Adipose tissue (tissue), 3 donors: Measurements from ENCODE around the gene REEP1. TPM values are rescaled to one million over a fixed set of nuclear protein-coding genes. Genes with fewer than 3 reads are reported as not detected.

Source experiments
- H3K27ac ChIP-seq: one replicate; pipeline ENCODE4 v1.5.1; 2013; ENCODE audit warnings: low read depth, low read length
- WGBS, 3 donors: extraction: QIAGEN DNeasy Blood & Tissue Kit; methylation state at CpG; one replicate each; pipeline ENCODE4 v1.1.7; 2013; 5-methylcytosine and 5-hydroxymethylcytosine counted together
- polyA plus RNA-seq, 3 donors: library from polyadenylated mRNA; stranded (reverse); fragments of 200-250 nt; gene quantifications; one replicate each; pipeline ENCODE4 v1.2.3, GENCODE V29; 2013
- donor health status: healthy with polysubstance abuse.
- donor health status: Bipolar disorder and iron deficiency.
- donor health status: healthy.

REEP1 gene
- polyA plus RNA-seq, 3 donors = 1.00 to 2.2 (median 1.1) TPM

- 90 to 95% (median 94%) methylated on average over 2 of the region's 2 CpGs for WGBS, 3 donors
- no peak overlapping the region for H3K27ac ChIP-seq
Measured at GRCh38 chr2:86313341-86313740, 24.1 kb downstream of the REEP1 start.

- H3K27ac ChIP-seq = no peak overlapping the region
- 90 to 96% (median 93%) methylated on average over 4 of the region's 4 CpGs for WGBS, 3 donors
Measured at GRCh38 chr2:86311879-86312278, 25.5 kb downstream of the REEP1 start.

- 82 to 94% (median 90%) methylated on average over 5 of the region's 5 CpGs for WGBS, 3 donors
- H3K27ac ChIP-seq = no peak overlapping the region
Measured at GRCh38 chr2:86309966-86310365, 27.5 kb downstream of the REEP1 start.

- 84 to 94% (median 91%) methylated on average over 10 of the region's 10 CpGs for WGBS, 3 donors
- H3K27ac ChIP-seq = no peak overlapping the region
Measured at GRCh38 chr2:86308984-86309695, 28.3 kb downstream of the REEP1 start.

GRCh38 chr2:86308356-86308755 lies 29.1 kb downstream of the REEP1 start:
- 94 to 96% (median 95%) methylated on average over 8 of the region's 8 CpGs for WGBS, 3 donors
- H3K27ac ChIP-seq = no peak overlapping the region

GRCh38 chr2:86307431-86307830 lies 30.0 kb downstream of the REEP1 start:
- H3K27ac ChIP-seq = no peak overlapping the region
- WGBS, 3 donors = 92 to 97% (median 93%) methylated on average over 7 of the region's 7 CpGs

GRCh38 chr2:86305915-86306254 lies 31.5 kb downstream of the REEP1 start:
- 82 to 91% (median 87%) methylated on average over 5 of the region's 5 CpGs for WGBS, 3 donors
- no peak overlapping the region for H3K27ac ChIP-seq

GRCh38 chr2:86305195-86305914 lies 32.1 kb downstream of the REEP1 start:
- no peak overlapping the region for H3K27ac ChIP-seq
- WGBS, 3 donors = 80 to 90% (median 87%) methylated on average over 5 of the region's 5 CpGs

- whole genome bisulfite sequencing, 3 donors = 95 to 97% (median 96%) methylated on average over 3 of the region's 3 CpGs
- H3K27ac ChIP-seq = no peak overlapping the region
Measured at GRCh38 chr2:86304416-86304815, 33.0 kb downstream of the REEP1 start.

- 47 to 73% (median 48%) methylated on average over 1 of the region's 1 CpG for WGBS, 3 donors
- no peak overlapping the region for H3K27ac ChIP-seq
Measured at GRCh38 chr2:86302320-86302719, 35.1 kb downstream of the REEP1 start.

- no peak overlapping the region for H3K27ac ChIP-seq
- 43 to 68% (median 52%) methylated on average over 3 of the region's 3 CpGs for WGBS, 3 donors
Measured at GRCh38 chr2:86301711-86302202, 35.7 kb downstream of the REEP1 start.

GRCh38 chr2:86301009-86301408 lies 36.4 kb downstream of the REEP1 start:
- 61 to 79% (median 64%) methylated on average over 6 of the region's 6 CpGs for WGBS, 3 donors

GRCh38 chr2:86300496-86300895 lies 36.9 kb downstream of the REEP1 start:
- no peak overlapping the region for H3K27ac ChIP-seq
- 67 to 88% (median 72%) methylated on average over 3 of the region's 3 CpGs for WGBS, 3 donors

More at GRCh38 chr2:86301009-86301408, 36.4 kb downstream of the REEP1 start:
- no peak overlapping the region for H3K27ac ChIP-seq

GRCh38 chr2:86298411-86299390 lies 38.7 kb downstream of the REEP1 start:
- H3K27ac ChIP-seq = no peak overlapping the region
- 55 to 64% (median 63%) methylated on average over 11 of the region's 11 CpGs for whole genome bisulfite sequencing, 3 donors

- WGBS, 3 donors = 67 to 87% (median 75%) methylated on average over 5 of the region's 5 CpGs
- no peak overlapping the region for H3K27ac ChIP-seq
Measured at GRCh38 chr2:86297382-86298147, 39.9 kb downstream of the REEP1 start.

- no peak overlapping the region for H3K27ac ChIP-seq
- 90 to 93% (median 90%) methylated on average over 6 of the region's 6 CpGs for WGBS, 3 donors
Measured at GRCh38 chr2:86296947-86297346, 40.5 kb downstream of the REEP1 start.

- WGBS, 3 donors = 88 to 91% (median 91%) methylated on average over 8 of the region's 8 CpGs
- no peak overlapping the region for H3K27ac ChIP-seq
Measured at GRCh38 chr2:86295066-86295465, 42.4 kb downstream of the REEP1 start.

- WGBS, 3 donors = 40 to 65% (median 58%) methylated on average over 3 of the region's 3 CpGs
- no peak overlapping the region for H3K27ac ChIP-seq
Measured at GRCh38 chr2:86293612-86294011, 43.8 kb downstream of the REEP1 start.
